Adrenal gland (tissue), 5 donors: ENCODE data around the gene APOL6.
"Not testable (repeated sequence)": the region's sequence is repeated elsewhere in the genome, so short reads cannot be mapped to it uniquely, and the experiment has no call there.

Source experiments
- POLR2A ChIP-seq, 2 donors: fragments of 450-650 bp; IDR thresholded peaks; one replicate each; pipeline ENCODE4 v1.6.1; 2017; ENCODE audit warnings: antibody characterized with exemption in 2 of 2, mild to moderate bottlenecking in 2 of 2, moderate library complexity in 1 of 2
- TF ChIP-seq, protein P1 (sequence below), 6 experiments: fragments of 450-650 bp in 4 of 6; fragments of 200-600 bp in 2 of 6; sonication (generic) in 1 of 6; IDR thresholded peaks; 1 replicate in 5 of 6; 2 replicates in 1 of 6; pipeline versions ENCODE4 v1.5.1 to v1.8.0; 2016 to 2021; ENCODE audit warnings: antibody characterized with exemption in 6 of 6, mild to moderate bottlenecking in 2 of 6, moderate library complexity in 1 of 6
- donor health status: DM: no; HTN: no; CAD: no.

DNA sequence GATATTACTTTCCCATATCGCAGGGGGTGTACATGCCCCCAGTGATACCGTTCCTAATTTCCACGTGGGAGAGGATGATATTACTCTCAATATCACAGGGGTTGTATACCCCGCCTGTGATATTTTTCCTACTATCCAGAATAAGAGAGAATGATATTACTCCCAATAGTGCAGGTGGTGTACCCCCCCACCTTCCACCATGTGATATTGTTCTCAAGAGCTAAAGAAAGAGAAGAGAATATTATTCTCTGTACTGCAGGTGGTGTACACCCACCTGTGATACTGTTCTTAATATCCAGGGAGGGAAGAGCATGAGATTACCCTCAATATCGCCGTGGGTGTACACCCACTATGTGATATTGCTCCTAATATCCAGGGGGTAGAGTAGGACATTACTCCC lies 51.6 kb downstream of the APOL6 start:
- TF ChIP-seq, protein P1, sequence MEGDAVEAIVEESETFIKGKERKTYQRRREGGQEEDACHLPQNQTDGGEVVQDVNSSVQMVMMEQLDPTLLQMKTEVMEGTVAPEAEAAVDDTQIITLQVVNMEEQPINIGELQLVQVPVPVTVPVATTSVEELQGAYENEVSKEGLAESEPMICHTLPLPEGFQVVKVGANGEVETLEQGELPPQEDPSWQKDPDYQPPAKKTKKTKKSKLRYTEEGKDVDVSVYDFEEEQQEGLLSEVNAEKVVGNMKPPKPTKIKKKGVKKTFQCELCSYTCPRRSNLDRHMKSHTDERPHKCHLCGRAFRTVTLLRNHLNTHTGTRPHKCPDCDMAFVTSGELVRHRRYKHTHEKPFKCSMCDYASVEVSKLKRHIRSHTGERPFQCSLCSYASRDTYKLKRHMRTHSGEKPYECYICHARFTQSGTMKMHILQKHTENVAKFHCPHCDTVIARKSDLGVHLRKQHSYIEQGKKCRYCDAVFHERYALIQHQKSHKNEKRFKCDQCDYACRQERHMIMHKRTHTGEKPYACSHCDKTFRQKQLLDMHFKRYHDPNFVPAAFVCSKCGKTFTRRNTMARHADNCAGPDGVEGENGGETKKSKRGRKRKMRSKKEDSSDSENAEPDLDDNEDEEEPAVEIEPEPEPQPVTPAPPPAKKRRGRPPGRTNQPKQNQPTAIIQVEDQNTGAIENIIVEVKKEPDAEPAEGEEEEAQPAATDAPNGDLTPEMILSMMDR (IDR thresholded peaks at IDR 0.05), result not testable (repeated sequence)
- not testable (repeated sequence) for TF ChIP-seq POLR2A (IDR thresholded peaks at IDR 0.05)
